ENCODE measurements around the gene SLC4A7. TPM values are rescaled to one million over a fixed set of nuclear protein-coding genes. Genes with fewer than 3 reads are reported as not detected.

Gene SLC4A7
- total RNA-seq, 2 experiments from 2014 or later: 25.9 to 31.9 TPM

DNA sequence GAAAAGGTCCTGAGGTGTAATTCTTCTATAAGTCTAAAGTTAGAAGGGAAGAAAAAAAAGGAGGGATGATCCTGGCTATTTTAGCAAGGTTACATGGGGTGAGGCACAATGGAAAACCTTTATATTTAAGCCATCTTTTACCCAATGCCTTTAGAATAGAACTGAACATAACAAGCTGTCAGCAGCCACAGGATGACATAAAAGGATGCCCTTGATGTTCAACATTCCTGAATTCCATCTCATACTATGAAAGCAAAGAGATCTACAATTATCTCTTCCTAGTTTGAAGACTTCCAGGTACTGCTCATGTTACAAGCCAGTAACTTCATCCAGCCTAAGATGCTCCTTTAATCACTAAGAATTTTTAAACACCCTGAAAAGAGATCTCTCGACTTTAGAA is 141.9 kb downstream of the SLC4A7 start:
- TF ChIP-seq, protein P1, sequence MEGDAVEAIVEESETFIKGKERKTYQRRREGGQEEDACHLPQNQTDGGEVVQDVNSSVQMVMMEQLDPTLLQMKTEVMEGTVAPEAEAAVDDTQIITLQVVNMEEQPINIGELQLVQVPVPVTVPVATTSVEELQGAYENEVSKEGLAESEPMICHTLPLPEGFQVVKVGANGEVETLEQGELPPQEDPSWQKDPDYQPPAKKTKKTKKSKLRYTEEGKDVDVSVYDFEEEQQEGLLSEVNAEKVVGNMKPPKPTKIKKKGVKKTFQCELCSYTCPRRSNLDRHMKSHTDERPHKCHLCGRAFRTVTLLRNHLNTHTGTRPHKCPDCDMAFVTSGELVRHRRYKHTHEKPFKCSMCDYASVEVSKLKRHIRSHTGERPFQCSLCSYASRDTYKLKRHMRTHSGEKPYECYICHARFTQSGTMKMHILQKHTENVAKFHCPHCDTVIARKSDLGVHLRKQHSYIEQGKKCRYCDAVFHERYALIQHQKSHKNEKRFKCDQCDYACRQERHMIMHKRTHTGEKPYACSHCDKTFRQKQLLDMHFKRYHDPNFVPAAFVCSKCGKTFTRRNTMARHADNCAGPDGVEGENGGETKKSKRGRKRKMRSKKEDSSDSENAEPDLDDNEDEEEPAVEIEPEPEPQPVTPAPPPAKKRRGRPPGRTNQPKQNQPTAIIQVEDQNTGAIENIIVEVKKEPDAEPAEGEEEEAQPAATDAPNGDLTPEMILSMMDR (conservative IDR thresholded peaks at IDR 0.05; ENCODE audit: low read length): no peak
- TF ChIP-seq EZH2phosphoT487 (IDR thresholded peaks at IDR 0.05; ENCODE audit: borderline replicate concordance, low read depth, low read length): no peak
- Histone ChIP-seq H3K27ac (ENCODE audit: low read depth, low read length, poor library complexity, severe bottlenecking) (no peak overlapping the region), H3K79me2 (ENCODE audit: insufficient read depth, low read depth, low read length) (no peaks in the 10 kb centered on the region), H3K4me2 (ENCODE audit: low read length) (no peak overlapping the region), H3K4me3 (ENCODE audit: low read depth, low read length, poor library complexity, severe bottlenecking) (no peak overlapping the region), H4K20me1 (ENCODE audit: insufficient read depth, low read length) (no peaks in the 10 kb centered on the region), H3K9me2 (ENCODE audit: insufficient read depth, low read length) (no peaks in the 10 kb centered on the region), H3K36me3 (ENCODE audit: insufficient read depth, low read length) (no peaks in the 10 kb centered on the region), H3K4me1 (ENCODE audit: insufficient read depth, low read length, poor library complexity, severe bottlenecking) (no peaks in the 10 kb centered on the region), H3K9me3 (ENCODE audit: low read length) (no peaks in the 10 kb centered on the region), H2AFZ (ENCODE audit: low read length) (no peak overlapping the region)
- BruUV-seq (replicated peaks): no TSS peak
- DNase-seq (ENCODE audit: low spot score): no peak
- ChIA-PET POLR2A (no interaction called here), CTCF (ENCODE audit: unreplicated experiment) (no interaction called here)
- intact Hi-C loops (cut with micrococcal nuclease; ENCODE audit: unreplicated experiment): no loop called here

DNA sequence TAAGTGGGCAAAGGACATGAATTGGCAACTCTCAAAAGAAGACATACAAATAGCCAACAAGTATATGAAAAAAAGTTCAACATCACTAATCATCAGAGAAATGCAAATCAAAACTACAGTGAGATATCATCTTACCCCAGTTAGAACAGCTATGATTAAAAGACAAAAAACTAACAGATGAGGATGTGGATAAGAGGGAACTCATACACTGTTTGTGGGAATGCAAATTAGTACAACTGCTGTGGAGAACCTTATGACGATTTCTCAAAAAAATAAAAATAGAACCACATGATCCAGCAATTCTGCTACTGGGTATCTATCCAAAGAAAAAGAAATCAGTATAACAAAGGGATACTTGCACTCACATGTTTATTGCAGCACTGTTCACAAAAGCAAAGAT is 143.7 kb downstream of the SLC4A7 start:
- Histone ChIP-seq H3K36me3 (ENCODE audit: insufficient read depth, low read length) (no peaks in the 10 kb centered on the region), H3K4me1 (ENCODE audit: insufficient read depth, low read length, poor library complexity, severe bottlenecking) (no peaks in the 10 kb centered on the region), H3K79me2 (ENCODE audit: insufficient read depth, low read depth, low read length) (no peaks in the 10 kb centered on the region), H4K20me1 (ENCODE audit: insufficient read depth, low read length) (no peaks in the 10 kb centered on the region), H3K4me3 (ENCODE audit: low read depth, low read length, poor library complexity, severe bottlenecking) (no peak overlapping the region), H3K9me3 (ENCODE audit: low read length) (no peaks in the 10 kb centered on the region), H3K4me2 (ENCODE audit: low read length) (no peak overlapping the region), H3K9me2 (ENCODE audit: insufficient read depth, low read length) (no peaks in the 10 kb centered on the region), H2AFZ (ENCODE audit: low read length) (no peak overlapping the region), H3K27ac (ENCODE audit: low read depth, low read length, poor library complexity, severe bottlenecking) (no peak overlapping the region)
- intact Hi-C loops (cut with micrococcal nuclease; ENCODE audit: unreplicated experiment): no loop called here
- no TSS peak for BruUV-seq (replicated peaks)
- ChIA-PET POLR2A (no interaction called here), CTCF (ENCODE audit: unreplicated experiment) (no interaction called here)
- TF ChIP-seq EZH2phosphoT487 (IDR thresholded peaks at IDR 0.05; ENCODE audit: borderline replicate concordance, low read depth, low read length): no peak
- TF ChIP-seq, protein P1 (conservative IDR thresholded peaks at IDR 0.05; ENCODE audit: low read length): no peak
- no peak for DNase-seq (ENCODE audit: low spot score)

DNA sequence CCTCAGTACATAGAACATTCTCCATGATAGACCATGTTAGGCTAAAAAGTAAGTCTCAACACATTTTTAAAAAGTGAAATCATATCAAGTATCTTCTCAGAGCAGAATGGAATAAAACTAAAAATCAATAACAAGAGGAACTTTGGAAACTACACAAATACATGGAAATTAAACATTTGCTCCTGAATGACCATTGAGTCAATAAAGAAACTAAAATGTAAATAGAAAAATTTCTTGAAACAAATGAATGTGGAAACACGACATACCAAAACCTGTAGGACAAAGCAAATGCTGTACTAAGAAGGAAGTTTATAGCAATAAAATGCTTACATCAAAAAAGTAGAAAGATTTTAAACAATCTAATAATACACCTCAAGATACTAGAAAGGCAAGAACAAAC is 148.6 kb downstream of the SLC4A7 start:
- POLR2A ChIA-PET: no interaction called here
- H3K79me2 ChIP-seq (ENCODE audit: insufficient read depth, low read depth, low read length): no peaks in the 10 kb centered on the region
- H3K9me2 ChIP-seq (ENCODE audit: insufficient read depth, low read length): no peaks in the 10 kb centered on the region; the same call in 1 of the 2 replicates
- H3K4me2 ChIP-seq (ENCODE audit: low read length): no peak overlapping the region
- no peak overlapping the region for H3K4me3 ChIP-seq (ENCODE audit: low read depth, low read length, poor library complexity, severe bottlenecking)
- CTCF ChIA-PET (ENCODE audit: unreplicated experiment): no interaction called here
- no peak for DNase-seq (ENCODE audit: low spot score)
- no peaks in the 10 kb centered on the region for H4K20me1 ChIP-seq (ENCODE audit: insufficient read depth, low read length)
- H3K9me3 ChIP-seq (ENCODE audit: low read length): no peaks in the 10 kb centered on the region
- H3K27ac ChIP-seq (ENCODE audit: low read depth, low read length, poor library complexity, severe bottlenecking): no peak overlapping the region
- H2AFZ ChIP-seq (ENCODE audit: low read length): no peak overlapping the region
- TF ChIP-seq, protein P1 (conservative IDR thresholded peaks at IDR 0.05; ENCODE audit: low read length): no peak
- H3K4me1 ChIP-seq (ENCODE audit: insufficient read depth, low read length, poor library complexity, severe bottlenecking): no peaks in the 10 kb centered on the region
- no peaks in the 10 kb centered on the region for H3K36me3 ChIP-seq (ENCODE audit: insufficient read depth, low read length)
- intact Hi-C loops (cut with micrococcal nuclease; ENCODE audit: unreplicated experiment): no loop called here
- no TSS peak for BruUV-seq (replicated peaks)
